ENCODE measurements around the gene TADA2A.

The TADA2A gene

DNA sequence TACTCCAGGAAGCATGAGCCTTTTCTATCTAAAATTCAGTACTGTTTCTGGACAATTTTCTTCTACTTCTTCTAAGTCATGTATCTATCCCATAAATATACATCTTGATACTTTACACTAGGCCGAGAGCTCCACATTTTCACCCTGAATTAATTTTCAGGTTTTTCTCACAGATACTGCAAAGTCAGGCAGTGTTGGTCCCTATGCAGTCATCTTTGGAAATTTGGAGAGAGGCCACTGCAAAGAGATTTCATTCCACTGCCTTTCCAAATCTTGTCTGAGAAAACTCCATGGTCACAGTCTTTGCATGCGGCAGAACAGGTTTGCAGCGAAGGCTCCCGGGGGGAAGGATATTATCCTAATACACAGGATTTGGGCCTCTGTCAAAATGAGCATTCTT is 111.2 kb downstream of the TADA2A start:
- Mint-ChIP-seq H3K36me3 (ENCODE audit: low read depth) (peaks cover 54% of the 10 kb centered on the region), H3K27me3 (ENCODE audit: low read depth, poor library complexity) (peaks cover 3% of the 10 kb centered on the region), H3K9me3 (no peaks in the 10 kb centered on the region), H3K27ac (no peak overlapping the region), H3K4me3 (no peak overlapping the region), H3K4me1 (peaks cover 23% of the 10 kb centered on the region)
- DNase-seq = no peak
- TF ChIP-seq, protein P1, sequence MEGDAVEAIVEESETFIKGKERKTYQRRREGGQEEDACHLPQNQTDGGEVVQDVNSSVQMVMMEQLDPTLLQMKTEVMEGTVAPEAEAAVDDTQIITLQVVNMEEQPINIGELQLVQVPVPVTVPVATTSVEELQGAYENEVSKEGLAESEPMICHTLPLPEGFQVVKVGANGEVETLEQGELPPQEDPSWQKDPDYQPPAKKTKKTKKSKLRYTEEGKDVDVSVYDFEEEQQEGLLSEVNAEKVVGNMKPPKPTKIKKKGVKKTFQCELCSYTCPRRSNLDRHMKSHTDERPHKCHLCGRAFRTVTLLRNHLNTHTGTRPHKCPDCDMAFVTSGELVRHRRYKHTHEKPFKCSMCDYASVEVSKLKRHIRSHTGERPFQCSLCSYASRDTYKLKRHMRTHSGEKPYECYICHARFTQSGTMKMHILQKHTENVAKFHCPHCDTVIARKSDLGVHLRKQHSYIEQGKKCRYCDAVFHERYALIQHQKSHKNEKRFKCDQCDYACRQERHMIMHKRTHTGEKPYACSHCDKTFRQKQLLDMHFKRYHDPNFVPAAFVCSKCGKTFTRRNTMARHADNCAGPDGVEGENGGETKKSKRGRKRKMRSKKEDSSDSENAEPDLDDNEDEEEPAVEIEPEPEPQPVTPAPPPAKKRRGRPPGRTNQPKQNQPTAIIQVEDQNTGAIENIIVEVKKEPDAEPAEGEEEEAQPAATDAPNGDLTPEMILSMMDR (IDR thresholded peaks at IDR 0.05) = no peak

DNA sequence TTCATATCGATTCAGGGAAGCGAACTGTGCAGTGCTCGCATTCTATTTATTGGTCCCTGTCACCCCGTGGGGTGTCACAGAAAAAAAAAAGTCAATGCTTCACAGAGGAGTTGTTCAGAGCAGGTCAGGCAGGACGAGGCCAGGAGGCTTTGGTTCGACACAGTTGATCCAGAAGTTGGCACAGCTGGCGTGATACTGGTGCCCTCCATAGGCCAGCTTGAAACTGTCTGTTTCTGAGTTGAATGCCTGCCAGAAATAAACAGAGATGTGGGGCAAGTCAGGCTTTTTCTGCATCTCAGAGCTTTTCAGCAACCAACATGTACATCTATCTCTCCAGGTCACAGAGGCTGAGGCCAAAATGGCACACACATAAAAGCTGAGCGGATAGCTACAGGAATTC is 112.1 kb downstream of the TADA2A start:
- H3K4me1 Mint-ChIP-seq = peaks cover 14% of the 10 kb centered on the region
- no peak for DNase-seq
- H3K27me3 Mint-ChIP-seq (ENCODE audit: low read depth, poor library complexity) = peaks cover 3% of the 10 kb centered on the region
- TF ChIP-seq, protein P1 (IDR thresholded peaks at IDR 0.05) = no peak
- H3K4me3 Mint-ChIP-seq = no peak overlapping the region
- H3K9me3 Mint-ChIP-seq = no peaks in the 10 kb centered on the region
- H3K36me3 Mint-ChIP-seq (ENCODE audit: low read depth) = peaks cover 56% of the 10 kb centered on the region
- peak overlapping the region; percentile 36 for H3K27ac Mint-ChIP-seq

DNA sequence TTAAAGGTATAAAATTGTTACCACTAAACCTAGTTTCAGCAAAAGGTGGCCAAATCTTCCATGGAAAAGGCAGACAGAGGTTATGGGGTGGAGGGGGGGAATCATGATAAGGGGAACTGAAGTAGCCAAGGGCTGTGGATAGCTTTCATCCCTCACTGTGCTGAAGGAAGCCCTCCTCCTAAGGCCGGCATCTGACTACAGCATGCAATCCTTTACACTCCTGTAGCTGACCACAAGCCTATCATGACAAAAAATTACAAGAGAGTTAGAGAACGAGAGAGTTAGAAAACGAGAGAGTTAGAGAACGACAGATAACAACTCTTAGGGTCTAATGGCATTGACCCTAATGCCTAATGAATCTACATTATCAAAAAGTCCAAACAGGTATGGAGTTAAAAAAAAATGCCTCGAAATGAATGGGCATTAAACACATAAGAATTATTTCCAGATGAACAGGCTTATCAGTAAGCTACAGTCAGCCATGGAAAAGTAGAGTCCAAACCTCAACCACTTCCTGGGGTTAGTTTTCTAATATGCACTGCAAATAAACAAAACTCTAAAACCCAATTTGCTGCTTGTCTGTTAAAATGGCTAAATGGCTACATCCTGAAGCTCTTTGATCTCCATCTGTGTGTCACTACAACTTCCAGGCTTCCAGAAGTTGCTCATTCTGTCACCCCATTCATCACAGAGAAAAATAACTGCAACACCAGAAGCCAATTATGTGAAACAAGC is 112.7 kb downstream of the TADA2A start:
- Mint-ChIP-seq H3K9me3 (no peaks in the 10 kb centered on the region), H3K4me3 (no peak overlapping the region), H3K27ac (no peak overlapping the region), H3K27me3 (ENCODE audit: low read depth, poor library complexity) (peaks cover 3% of the 10 kb centered on the region), H3K36me3 (ENCODE audit: low read depth) (peaks cover 60% of the 10 kb centered on the region), H3K4me1 (peaks cover 10% of the 10 kb centered on the region)
- TF ChIP-seq, protein P1 (IDR thresholded peaks at IDR 0.05) = no peak
- DNase-seq = no peak

DNA sequence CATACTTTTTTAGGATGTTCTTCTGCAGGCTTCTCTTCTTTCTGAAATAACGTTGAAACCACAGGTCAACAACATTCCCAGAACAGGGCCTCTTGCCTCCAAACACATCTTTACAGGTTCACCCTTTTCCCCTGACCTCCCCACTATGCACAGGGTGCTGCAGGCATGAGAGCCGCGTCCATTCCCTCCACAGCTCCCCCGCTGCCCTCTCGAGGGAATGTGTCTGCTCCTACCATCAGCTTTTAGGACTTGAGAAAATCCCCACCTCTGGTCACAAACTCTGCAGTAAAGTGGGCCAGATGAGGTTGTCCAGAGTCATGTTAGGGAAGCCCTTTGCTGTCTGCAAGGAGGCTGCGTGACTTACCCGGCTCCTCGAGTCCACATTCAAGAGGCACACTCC is 113.5 kb downstream of the TADA2A start:
- H3K36me3 Mint-ChIP-seq (ENCODE audit: low read depth) = peaks cover 60% of the 10 kb centered on the region
- TF ChIP-seq, protein P1 (IDR thresholded peaks at IDR 0.05) = no peak
- H3K27me3 Mint-ChIP-seq (ENCODE audit: low read depth, poor library complexity) = peaks cover 3% of the 10 kb centered on the region
- H3K9me3 Mint-ChIP-seq = no peaks in the 10 kb centered on the region
- peak overlapping the region; percentile 62 for H3K27ac Mint-ChIP-seq
- H3K4me1 Mint-ChIP-seq = peaks cover 10% of the 10 kb centered on the region
- H3K4me3 Mint-ChIP-seq = no peak overlapping the region
- DNase-seq = no peak

DNA sequence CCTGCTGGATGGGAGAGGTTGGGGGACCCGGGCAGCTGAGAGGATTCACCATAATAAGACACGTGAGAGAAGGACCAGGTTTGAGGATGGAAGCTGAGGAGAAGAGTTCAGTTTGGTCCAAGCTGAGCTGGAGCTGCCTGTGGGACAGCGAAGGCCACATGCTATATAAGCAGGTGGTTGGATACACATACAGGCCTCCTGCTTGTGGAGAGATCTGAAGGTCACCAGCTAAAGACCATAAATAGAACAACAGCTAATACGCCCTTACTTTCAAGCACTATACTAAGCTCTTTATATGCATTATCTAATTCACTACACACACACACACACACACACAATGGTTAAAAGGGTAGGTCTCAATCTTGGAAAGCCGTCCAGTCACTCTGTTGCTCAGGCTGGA is 115.1 kb downstream of the TADA2A start:
- TF ChIP-seq, protein P1 (IDR thresholded peaks at IDR 0.05) = no peak
- DNase-seq = no peak
- Mint-ChIP-seq H3K27ac (no peak overlapping the region), H3K4me3 (no peak overlapping the region), H3K27me3 (ENCODE audit: low read depth, poor library complexity) (peaks cover 3% of the 10 kb centered on the region), H3K9me3 (no peaks in the 10 kb centered on the region), H3K4me1 (peaks cover 10% of the 10 kb centered on the region), H3K36me3 (ENCODE audit: low read depth) (peaks cover 62% of the 10 kb centered on the region)

DNA sequence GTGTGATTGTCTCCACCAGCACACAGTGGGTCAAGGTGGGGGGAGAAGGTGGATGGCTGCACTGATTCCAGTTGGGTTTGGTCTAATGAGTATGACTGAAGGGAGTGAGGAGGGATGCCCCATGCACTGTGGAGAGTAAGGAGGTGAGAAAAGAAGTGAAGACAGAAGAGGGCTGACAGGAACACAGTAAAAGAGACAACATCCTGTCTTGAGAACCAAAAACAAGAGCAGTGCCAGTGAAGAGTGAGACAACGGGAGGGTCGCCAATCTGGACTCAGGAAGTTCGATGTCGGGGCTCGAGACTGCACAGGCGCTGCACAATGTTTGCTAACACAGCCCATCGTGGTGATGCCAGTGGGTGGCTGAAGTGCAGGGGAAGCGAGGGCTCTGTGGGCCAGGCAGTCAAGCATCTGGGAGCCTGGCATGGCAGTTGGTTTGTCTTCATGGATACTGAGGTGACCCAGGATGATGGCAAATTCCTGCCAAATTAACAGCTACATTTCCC is 117.1 kb downstream of the TADA2A start:
- H3K4me3 Mint-ChIP-seq = no peak overlapping the region

More for the DNA sequence above, 117.1 kb downstream of the TADA2A start:
- peaks cover 10% of the 10 kb centered on the region for H3K4me1 Mint-ChIP-seq
- H3K9me3 Mint-ChIP-seq = no peaks in the 10 kb centered on the region
- TF ChIP-seq, protein P1 (IDR thresholded peaks at IDR 0.05) = no peak
- DNase-seq = no peak
- no peak overlapping the region for H3K27ac Mint-ChIP-seq
- peaks cover 47% of the 10 kb centered on the region for H3K36me3 Mint-ChIP-seq (ENCODE audit: low read depth)
- H3K27me3 Mint-ChIP-seq (ENCODE audit: low read depth, poor library complexity) = peaks cover 3% of the 10 kb centered on the region
